Esophagus squamous epithelium (tissue), 5 donors: ENCODE results near the gene SHMT1. TPM values are rescaled to one million over a fixed set of nuclear protein-coding genes. Genes with fewer than 3 reads are reported as not detected.

Experiments used
- DNase-seq: peaks from one replicate; lab custom pipeline; 2025; lab: John Stamatoyannopoulos, UW
- H3K27ac ChIP-seq, 4 donors: fragments of 200-600 bp; sonication (generic); one replicate each; pipeline ENCODE4 v1.5.1; 2016 to 2019; ENCODE audit warnings: mild to moderate bottlenecking in 1 of 4
- H3K27me3 ChIP-seq, 4 donors: fragments of 200-600 bp; sonication (generic); 1 replicate in 3 of 4; 2 replicates in 1 of 4; pipeline versions ENCODE4 v1.5.1 to v1.6.0; 2017 to 2021; ENCODE audit warnings: antibody characterized with exemption in 1 of 4
- H3K36me3 ChIP-seq, 3 donors: fragments of 200-600 bp; sonication (generic); one replicate each; pipeline ENCODE4 v1.5.1; 2016 to 2019
- H3K4me1 ChIP-seq, 3 donors: fragments of 200-600 bp; sonication (generic); one replicate each; pipeline ENCODE4 v1.5.1; 2017 to 2019
- H3K4me3 ChIP-seq, 4 donors: fragments of 200-600 bp; sonication (generic); 1 replicate in 3 of 4; 2 replicates in 1 of 4; pipeline ENCODE4 v1.5.1; 2016 to 2019; ENCODE audit warnings: mild to moderate bottlenecking in 2 of 4, moderate library complexity in 1 of 4
- H3K9me3 ChIP-seq, 3 donors: fragments of 200-600 bp; sonication (generic); one replicate each; pipeline ENCODE4 v1.5.1; 2016 to 2019
- POLR2A ChIP-seq, 4 donors: fragments of 450-650 bp; IDR thresholded peaks; one replicate each; pipeline ENCODE4 v1.6.1; 2017; ENCODE audit warnings: antibody characterized with exemption in 4 of 4, mild to moderate bottlenecking in 4 of 4, moderate library complexity in 3 of 4
- whole genome bisulfite sequencing, 2 donors: methylation state at CpG; one replicate each; pipeline ENCODE4 v1.1.5; 2018; 5-methylcytosine and 5-hydroxymethylcytosine counted together
- intact Hi-C: fragments of 100-400 bp; cut with DNase I; formaldehyde crosslinking; loops from one replicate; pipeline ENCODE4 v1.15.0; 2022
- total RNA-seq, 4 donors: library from RNA; depleted of rRNA; stranded (reverse); fragments of >200 nt; gene quantifications; one replicate each; pipeline ENCODE4 v1.1.0, GENCODE V29; 2016
- TF ChIP-seq, protein P1 (sequence below), 6 experiments: fragments of 450-650 bp in 4 of 6; fragments of 200-600 bp in 2 of 6; sonication (generic) in 2 of 6; IDR thresholded peaks; one replicate each; pipeline ENCODE4 v1.5.1; 2016 to 2019; ENCODE audit warnings: antibody characterized with exemption in 6 of 6, mild to moderate bottlenecking in 4 of 6, moderate library complexity in 4 of 6
- donor health status: DM: yes; HTN: yes; CAD: no.

Gene SHMT1
- total RNA-seq, 4 donors from 2014 or later = 64.1 to 124 (median 67.9) TPM

DNA sequence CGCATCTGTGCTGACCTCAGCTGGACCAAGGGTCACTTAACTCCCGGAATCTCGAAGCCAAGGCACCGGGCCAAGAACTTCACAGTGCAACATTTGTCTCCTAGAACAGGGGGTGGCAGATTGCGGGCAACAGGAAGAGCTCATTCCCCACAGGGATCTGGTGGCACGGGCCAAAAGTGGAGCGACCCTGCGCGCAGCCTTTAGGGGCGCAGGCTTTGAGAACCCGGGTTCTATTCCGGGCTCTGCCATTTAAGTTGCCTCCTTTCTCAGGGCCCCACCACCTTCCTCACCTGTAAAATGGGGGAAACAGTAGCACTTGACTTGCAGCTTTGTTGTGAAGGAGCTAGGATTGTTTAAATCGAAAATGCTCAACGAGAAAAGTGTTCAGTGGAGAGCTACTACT, 651 bp downstream of the SHMT1 start:
- peaks cover 3 to 29% (median 7%) of the 10 kb centered on the region in 3 donors for H3K4me1 ChIP-seq

DNA sequence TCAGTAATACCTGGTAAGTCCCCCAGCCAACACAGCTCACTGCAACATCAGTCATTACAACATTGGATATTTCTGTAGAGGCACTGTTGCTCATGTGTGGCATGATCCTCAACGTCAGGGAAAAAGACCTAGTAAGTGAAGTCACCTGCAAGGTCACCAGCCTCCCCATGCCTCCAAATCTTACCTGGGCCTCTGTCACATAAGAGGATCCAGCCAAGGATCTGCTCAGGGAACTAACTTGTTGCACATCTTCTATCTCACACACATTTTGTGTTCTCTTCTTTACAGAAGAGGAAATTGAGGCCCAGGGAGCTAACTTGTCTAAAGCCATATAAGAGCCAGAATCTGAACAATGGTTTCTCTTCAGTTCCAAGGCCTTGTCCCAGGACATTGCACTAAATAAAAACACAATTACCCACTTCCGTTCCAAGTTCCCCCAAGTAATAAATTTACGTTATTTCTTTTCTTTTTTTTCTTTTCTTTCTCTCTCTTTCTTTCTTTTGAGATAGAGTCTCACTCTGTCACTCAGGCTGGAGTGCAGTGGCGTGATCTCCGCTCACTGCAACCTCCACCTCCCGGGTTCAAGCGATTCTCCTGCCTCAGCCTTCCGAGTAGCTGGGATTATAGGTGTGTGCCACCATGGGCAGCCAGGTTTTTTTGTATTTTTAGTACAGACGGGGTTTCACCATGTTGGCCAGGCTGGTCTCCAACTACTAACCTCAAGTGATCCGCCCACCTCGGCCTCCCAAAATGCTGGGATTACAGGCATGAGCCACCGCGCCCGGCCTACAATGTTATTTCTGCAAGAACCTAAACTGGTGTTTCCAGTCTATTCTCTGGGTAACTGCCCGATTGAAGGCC, 1.3 kb downstream of the SHMT1 start:
- Histone ChIP-seq H3K9me3 (no peaks in the 10 kb centered on the region), H3K27ac (peak overlapping the region; percentile 83 to 94 (median 90)), H3K36me3 (peaks cover 0 to 29% (median 5%) of the 10 kb centered on the region in 3 donors), H3K27me3 (no peaks in the 10 kb centered on the region), H3K4me1 (peaks cover 7 to 35% (median 7%) of the 10 kb centered on the region in 3 donors), H3K4me3 (peak overlapping the region; percentile 65 to 88 (median 78))
- WGBS, 2 donors = 38 to 59% methylated on average over 9 to 15 of the region's 15 CpGs
- TF ChIP-seq POLR2A (IDR thresholded peaks at IDR 0.05) = no peak
- TF ChIP-seq, protein P1, sequence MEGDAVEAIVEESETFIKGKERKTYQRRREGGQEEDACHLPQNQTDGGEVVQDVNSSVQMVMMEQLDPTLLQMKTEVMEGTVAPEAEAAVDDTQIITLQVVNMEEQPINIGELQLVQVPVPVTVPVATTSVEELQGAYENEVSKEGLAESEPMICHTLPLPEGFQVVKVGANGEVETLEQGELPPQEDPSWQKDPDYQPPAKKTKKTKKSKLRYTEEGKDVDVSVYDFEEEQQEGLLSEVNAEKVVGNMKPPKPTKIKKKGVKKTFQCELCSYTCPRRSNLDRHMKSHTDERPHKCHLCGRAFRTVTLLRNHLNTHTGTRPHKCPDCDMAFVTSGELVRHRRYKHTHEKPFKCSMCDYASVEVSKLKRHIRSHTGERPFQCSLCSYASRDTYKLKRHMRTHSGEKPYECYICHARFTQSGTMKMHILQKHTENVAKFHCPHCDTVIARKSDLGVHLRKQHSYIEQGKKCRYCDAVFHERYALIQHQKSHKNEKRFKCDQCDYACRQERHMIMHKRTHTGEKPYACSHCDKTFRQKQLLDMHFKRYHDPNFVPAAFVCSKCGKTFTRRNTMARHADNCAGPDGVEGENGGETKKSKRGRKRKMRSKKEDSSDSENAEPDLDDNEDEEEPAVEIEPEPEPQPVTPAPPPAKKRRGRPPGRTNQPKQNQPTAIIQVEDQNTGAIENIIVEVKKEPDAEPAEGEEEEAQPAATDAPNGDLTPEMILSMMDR (IDR thresholded peaks at IDR 0.05) = no peak
- no peak for DNase-seq
- intact Hi-C loops = no loop called here

More for the DNA sequence above, 651 bp downstream of the SHMT1 start:
- peaks cover 0 to 29% (median 5%) of the 10 kb centered on the region in 3 donors for H3K36me3 ChIP-seq
- WGBS, 2 donors = 3 to 8% methylated on average over 7 to 9 of the region's 14 CpGs
- intact Hi-C loops = no loop called here
- H3K9me3 ChIP-seq = no peaks in the 10 kb centered on the region
- TF ChIP-seq POLR2A (IDR thresholded peaks at IDR 0.05) = no peak
- TF ChIP-seq, protein P1 (IDR thresholded peaks at IDR 0.05) = peak in 1 of 6 experiments; percentile 4
- no peak for DNase-seq
- peak overlapping the region; percentile 65 to 88 (median 78) for H3K4me3 ChIP-seq
- peak overlapping the region; percentile 83 to 94 (median 90) for H3K27ac ChIP-seq
- H3K27me3 ChIP-seq = no peaks in the 10 kb centered on the region

DNA sequence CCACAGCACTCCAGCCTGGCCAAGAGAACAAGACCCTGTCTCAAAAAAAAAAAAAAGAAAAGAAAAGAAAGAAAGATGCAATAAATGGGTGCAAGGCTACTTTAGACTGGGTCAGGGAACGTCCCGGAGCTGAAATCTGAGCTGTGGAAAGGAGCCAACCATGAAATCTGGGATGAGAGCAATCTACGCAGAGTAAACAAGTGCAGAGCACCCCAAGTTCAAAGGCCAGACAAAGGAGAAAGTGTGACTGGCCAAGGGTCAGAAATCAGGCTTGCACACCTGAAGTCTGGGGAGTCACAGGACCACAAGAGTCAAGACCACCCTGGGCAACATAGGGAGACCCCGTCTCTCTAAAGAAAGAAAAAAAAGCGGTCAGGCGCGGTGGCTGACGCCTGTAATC, 2.8 kb downstream of the SHMT1 start:
- peaks cover 7 to 46% (median 7%) of the 10 kb centered on the region in 3 donors for H3K4me1 ChIP-seq
- intact Hi-C loops = no loop called here
- TF ChIP-seq, protein P1 (IDR thresholded peaks at IDR 0.05) = no peak
- no peak for TF ChIP-seq POLR2A (IDR thresholded peaks at IDR 0.05)
- DNase-seq = no peak
- no peaks in the 10 kb centered on the region for H3K9me3 ChIP-seq
- 80 to 85% methylated on average over 4 to 8 of the region's 8 CpGs for WGBS, 2 donors
- no peaks in the 10 kb centered on the region for H3K27me3 ChIP-seq
- peaks cover 0 to 38% (median 5%) of the 10 kb centered on the region in 3 donors for H3K36me3 ChIP-seq
- no peak overlapping the region for H3K4me3 ChIP-seq
- no peak overlapping the region for H3K27ac ChIP-seq

DNA sequence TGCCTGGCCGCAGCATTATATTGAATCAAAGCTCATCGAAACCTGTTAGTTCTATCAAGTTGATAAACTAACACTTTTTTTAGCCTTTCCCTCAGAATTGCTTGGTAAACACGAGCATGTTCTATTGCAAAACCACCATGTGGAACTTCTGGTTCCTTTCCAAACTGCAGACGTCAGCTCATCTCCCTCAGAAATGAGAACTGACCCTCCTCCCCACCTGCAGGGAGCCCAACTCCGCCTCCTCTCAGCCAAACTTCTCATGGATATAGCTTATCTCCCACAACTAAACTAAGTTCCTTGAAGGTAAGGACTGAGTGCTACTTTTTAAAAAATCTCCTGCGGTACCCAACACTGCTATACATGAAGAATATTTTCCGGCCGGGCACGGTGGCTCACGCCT, 6.7 kb downstream of the SHMT1 start:
- TF ChIP-seq, protein P1 (IDR thresholded peaks at IDR 0.05) = no peak
- no peak for TF ChIP-seq POLR2A (IDR thresholded peaks at IDR 0.05)
- Histone ChIP-seq H3K4me3 (no peak overlapping the region), H3K4me1 (peaks cover 0 to 24% (median 3%) of the 10 kb centered on the region in 3 donors), H3K27me3 (no peaks in the 10 kb centered on the region), H3K36me3 (peaks cover 9 to 77% (median 32%) of the 10 kb centered on the region in 3 donors), H3K27ac (peak overlapping the region in 3 of 4 donors; percentile 67 to 68 (median 68)), H3K9me3 (no peaks in the 10 kb centered on the region)
- 79 to 81% methylated on average over 10 of the region's 10 CpGs for WGBS, 2 donors
- intact Hi-C loops = no loop called here
- no peak for DNase-seq

DNA sequence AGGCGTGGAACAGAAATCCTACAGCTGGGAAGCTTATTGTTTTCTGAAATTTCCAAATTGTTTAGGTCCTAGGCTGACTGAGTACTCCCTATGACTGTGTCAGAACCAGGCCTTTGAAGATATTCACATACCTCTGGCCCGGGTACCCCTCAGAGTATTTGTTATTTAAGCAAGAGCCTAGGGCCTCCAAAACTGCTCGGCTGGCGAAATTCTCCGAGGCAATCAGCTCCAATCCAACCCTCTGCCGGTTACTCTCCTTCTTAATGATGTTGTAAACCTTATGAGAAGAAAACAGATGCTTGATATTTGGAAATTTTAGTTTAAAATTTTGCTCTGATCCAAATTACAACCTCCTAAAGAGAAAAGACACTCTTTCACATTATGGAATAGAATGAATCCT, 9.8 kb downstream of the SHMT1 start:
- H3K27me3 ChIP-seq = no peaks in the 10 kb centered on the region
- intact Hi-C loops = no loop called here
- no peak overlapping the region for H3K27ac ChIP-seq
- H3K4me1 ChIP-seq = peaks cover 0 to 19% (median 3%) of the 10 kb centered on the region in 3 donors
- 86 to 90% methylated on average over 6 of the region's 6 CpGs for WGBS, 2 donors
- H3K4me3 ChIP-seq = no peak overlapping the region
- TF ChIP-seq, protein P1 (IDR thresholded peaks at IDR 0.05) = no peak
- TF ChIP-seq POLR2A (IDR thresholded peaks at IDR 0.05) = no peak
- no peaks in the 10 kb centered on the region for H3K9me3 ChIP-seq
- peaks cover 9 to 84% (median 30%) of the 10 kb centered on the region in 3 donors for H3K36me3 ChIP-seq
- no peak for DNase-seq
